ENCODE data around the gene TMEM63C.

The TMEM63C gene

DNA sequence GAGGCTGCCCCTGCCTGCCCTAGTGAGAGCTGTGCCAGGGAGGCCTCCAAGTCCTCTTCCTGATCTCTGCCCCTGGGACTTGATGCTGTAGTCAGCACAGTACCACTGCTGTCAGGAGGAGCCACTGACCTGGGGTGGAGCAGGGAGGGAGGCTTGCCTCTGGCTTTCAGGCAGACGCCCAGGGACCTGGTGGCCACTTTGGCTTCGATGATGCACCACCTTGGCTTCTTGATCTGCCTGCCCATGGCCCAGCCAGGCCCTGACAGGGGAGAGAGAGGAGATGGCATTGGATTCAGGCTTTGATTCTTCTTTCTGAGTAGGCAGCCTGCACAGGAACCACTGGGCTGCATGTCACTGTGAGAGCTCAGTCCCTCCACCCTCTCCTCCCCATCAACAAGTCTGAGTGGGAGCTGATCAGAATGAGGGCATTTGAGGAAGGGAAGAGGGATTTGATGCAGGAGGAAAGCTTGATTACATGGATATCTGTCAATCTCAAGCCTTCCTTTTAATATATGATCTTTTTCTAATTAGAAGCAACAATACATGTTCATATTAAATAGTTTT, 24.7 kb downstream of the TMEM63C start:
- Histone ChIP-seq H3K4me2 (ENCODE audit: low read depth, low read length, poor library complexity, severe bottlenecking) (no peak overlapping the region), H3K36me3 (ENCODE audit: insufficient read depth, low read length) (no peaks in the 10 kb centered on the region), H3K27me3 (ENCODE audit: insufficient read depth, low read length, poor library complexity, severe bottlenecking) (no peaks in the 10 kb centered on the region), H3K9me3 (ENCODE audit: insufficient read depth, low read depth, low read length) (no peaks in the 10 kb centered on the region), H3K9ac (ENCODE audit: low read depth, low read length, poor library complexity, severe bottlenecking) (no peak overlapping the region), H3K4me1 (ENCODE audit: insufficient read depth, low read length, poor library complexity, severe bottlenecking) (no peaks in the 10 kb centered on the region), H3K79me2 (ENCODE audit: insufficient read depth, low read length) (no peaks in the 10 kb centered on the region), H4K20me1 (ENCODE audit: insufficient read depth, low read length, poor library complexity, severe bottlenecking) (no peaks in the 10 kb centered on the region), H3K4me3 (ENCODE audit: low read length, poor library complexity, severe bottlenecking) (no peak overlapping the region), H3F3A (ENCODE audit: low read depth) (no peaks in the 10 kb centered on the region), H2AFZ (ENCODE audit: low read length) (no peak overlapping the region), H3K9me2 (replicated peaks; ENCODE audit: low read depth, low read length) (no peaks in the 10 kb centered on the region)
- TF ChIP-seq EZH2phosphoT487 (IDR thresholded peaks at IDR 0.05; ENCODE audit: borderline replicate concordance) = no peak
- TF ChIP-seq, protein P1, sequence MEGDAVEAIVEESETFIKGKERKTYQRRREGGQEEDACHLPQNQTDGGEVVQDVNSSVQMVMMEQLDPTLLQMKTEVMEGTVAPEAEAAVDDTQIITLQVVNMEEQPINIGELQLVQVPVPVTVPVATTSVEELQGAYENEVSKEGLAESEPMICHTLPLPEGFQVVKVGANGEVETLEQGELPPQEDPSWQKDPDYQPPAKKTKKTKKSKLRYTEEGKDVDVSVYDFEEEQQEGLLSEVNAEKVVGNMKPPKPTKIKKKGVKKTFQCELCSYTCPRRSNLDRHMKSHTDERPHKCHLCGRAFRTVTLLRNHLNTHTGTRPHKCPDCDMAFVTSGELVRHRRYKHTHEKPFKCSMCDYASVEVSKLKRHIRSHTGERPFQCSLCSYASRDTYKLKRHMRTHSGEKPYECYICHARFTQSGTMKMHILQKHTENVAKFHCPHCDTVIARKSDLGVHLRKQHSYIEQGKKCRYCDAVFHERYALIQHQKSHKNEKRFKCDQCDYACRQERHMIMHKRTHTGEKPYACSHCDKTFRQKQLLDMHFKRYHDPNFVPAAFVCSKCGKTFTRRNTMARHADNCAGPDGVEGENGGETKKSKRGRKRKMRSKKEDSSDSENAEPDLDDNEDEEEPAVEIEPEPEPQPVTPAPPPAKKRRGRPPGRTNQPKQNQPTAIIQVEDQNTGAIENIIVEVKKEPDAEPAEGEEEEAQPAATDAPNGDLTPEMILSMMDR (conservative IDR thresholded peaks at IDR 0.05; ENCODE audit: low read length) = no peak

GRCh38 chr14:77206877-77207389, 25.3 kb downstream of the TMEM63C start:
- TF ChIP-seq EZH2phosphoT487 (IDR thresholded peaks at IDR 0.05; ENCODE audit: borderline replicate concordance) = no peak
- TF ChIP-seq, protein P1 (conservative IDR thresholded peaks at IDR 0.05; ENCODE audit: low read length) = no peak; the same call in 1 of the 2 replicates
- Histone ChIP-seq H3K4me2 (ENCODE audit: low read depth, low read length, poor library complexity, severe bottlenecking) (no peak overlapping the region), H3K9me3 (ENCODE audit: insufficient read depth, low read depth, low read length) (no peaks in the 10 kb centered on the region), H3F3A (ENCODE audit: low read depth) (no peaks in the 10 kb centered on the region), H3K4me1 (ENCODE audit: insufficient read depth, low read length, poor library complexity, severe bottlenecking) (no peaks in the 10 kb centered on the region), H3K4me3 (ENCODE audit: low read length, poor library complexity, severe bottlenecking) (no peak overlapping the region), H3K27me3 (ENCODE audit: insufficient read depth, low read length, poor library complexity, severe bottlenecking) (no peaks in the 10 kb centered on the region), H4K20me1 (ENCODE audit: insufficient read depth, low read length, poor library complexity, severe bottlenecking) (no peaks in the 10 kb centered on the region), H3K9ac (ENCODE audit: low read depth, low read length, poor library complexity, severe bottlenecking) (no peak overlapping the region), H3K36me3 (ENCODE audit: insufficient read depth, low read length) (no peaks in the 10 kb centered on the region), H3K9me2 (replicated peaks; ENCODE audit: low read depth, low read length) (no peaks in the 10 kb centered on the region), H2AFZ (ENCODE audit: low read length) (no peak overlapping the region), H3K79me2 (ENCODE audit: insufficient read depth, low read length) (no peaks in the 10 kb centered on the region)

- TF ChIP-seq EZH2phosphoT487 (IDR thresholded peaks at IDR 0.05; ENCODE audit: borderline replicate concordance) = no peak
- TF ChIP-seq, protein P1 (conservative IDR thresholded peaks at IDR 0.05; ENCODE audit: low read length) = no peak
- Histone ChIP-seq H3K79me2 (ENCODE audit: insufficient read depth, low read length) (no peaks in the 10 kb centered on the region), H3K36me3 (ENCODE audit: insufficient read depth, low read length) (no peaks in the 10 kb centered on the region), H4K20me1 (ENCODE audit: insufficient read depth, low read length, poor library complexity, severe bottlenecking) (no peaks in the 10 kb centered on the region), H3F3A (ENCODE audit: low read depth) (no peaks in the 10 kb centered on the region), H3K4me1 (ENCODE audit: insufficient read depth, low read length, poor library complexity, severe bottlenecking) (no peaks in the 10 kb centered on the region), H3K9ac (ENCODE audit: low read depth, low read length, poor library complexity, severe bottlenecking) (no peak overlapping the region), H3K9me3 (ENCODE audit: insufficient read depth, low read depth, low read length) (no peaks in the 10 kb centered on the region), H3K4me2 (ENCODE audit: low read depth, low read length, poor library complexity, severe bottlenecking) (no peak overlapping the region), H3K4me3 (ENCODE audit: low read length, poor library complexity, severe bottlenecking) (no peak overlapping the region), H3K9me2 (replicated peaks; ENCODE audit: low read depth, low read length) (no peaks in the 10 kb centered on the region), H2AFZ (ENCODE audit: low read length) (no peak overlapping the region), H3K27me3 (ENCODE audit: insufficient read depth, low read length, poor library complexity, severe bottlenecking) (no peaks in the 10 kb centered on the region)
These were observed 26.8 kb downstream of the TMEM63C start for GRCh38 chr14:77208291-77208978.
